C4-2B (cell line): ENCODE results near the gene SLIT3.

Experiments used
- H3K27ac ChIP-seq: fragments of 450-650 bp; 2 replicates; pipeline ENCODE4 v1.5.1; 2017
- CTCF ChIP-seq: fragments of 450-650 bp; conservative IDR thresholded peaks from 2 replicates; pipeline ENCODE4 v1.5.1; 2017; ENCODE audit warnings: mild to moderate bottlenecking
- ZFX ChIP-seq: fragments of 450-650 bp; IDR thresholded peaks from 2 replicates; pipeline ENCODE4 v1.6.1; 2017

SLIT3 gene

GRCh38 chr5:168883281-168883741 lies 417.6 kb downstream of the SLIT3 start:
- no peak for TF ChIP-seq ZFX
- TF ChIP-seq CTCF, result no peak
- no peak overlapping the region for H3K27ac ChIP-seq

- no peak for TF ChIP-seq CTCF
- TF ChIP-seq ZFX, result no peak
- no peak overlapping the region for H3K27ac ChIP-seq
These were observed 418.7 kb downstream of the SLIT3 start for GRCh38 chr5:168882283-168882682.

GRCh38 chr5:168881427-168882149 lies 419.4 kb downstream of the SLIT3 start:
- no peak for TF ChIP-seq ZFX
- no peak for TF ChIP-seq CTCF
- H3K27ac ChIP-seq, result no peak overlapping the region

- no peak overlapping the region for H3K27ac ChIP-seq
- TF ChIP-seq ZFX (no peak), CTCF (no peak)
These were observed 421.0 kb downstream of the SLIT3 start for GRCh38 chr5:168879929-168880328.

- H3K27ac ChIP-seq, result no peak overlapping the region
- TF ChIP-seq CTCF (no peak), ZFX (no peak)
These were observed 421.6 kb downstream of the SLIT3 start for GRCh38 chr5:168879331-168879730.

- H3K27ac ChIP-seq, result no peak overlapping the region
These were observed 422.7 kb downstream of the SLIT3 start for GRCh38 chr5:168878135-168878745.

More at GRCh38 chr5:168878135-168878745, 422.7 kb downstream of the SLIT3 start:
- TF ChIP-seq ZFX (no peak), CTCF (no peak)
